IPS-NIHi7 (cell line): ENCODE data around the gene C20orf96.
"Not testable (repeated sequence)": the region's sequence is repeated elsewhere in the genome, so short reads cannot be mapped to it uniquely, and the experiment has no call there.

Experiments
- DNase-seq: peaks from one replicate; pipeline ENCODE4 v3.0.0; 2012; ENCODE audit warnings: mixed read lengths; ENCODE audit errors: extremely low spot score

The C20orf96 gene

DNA sequence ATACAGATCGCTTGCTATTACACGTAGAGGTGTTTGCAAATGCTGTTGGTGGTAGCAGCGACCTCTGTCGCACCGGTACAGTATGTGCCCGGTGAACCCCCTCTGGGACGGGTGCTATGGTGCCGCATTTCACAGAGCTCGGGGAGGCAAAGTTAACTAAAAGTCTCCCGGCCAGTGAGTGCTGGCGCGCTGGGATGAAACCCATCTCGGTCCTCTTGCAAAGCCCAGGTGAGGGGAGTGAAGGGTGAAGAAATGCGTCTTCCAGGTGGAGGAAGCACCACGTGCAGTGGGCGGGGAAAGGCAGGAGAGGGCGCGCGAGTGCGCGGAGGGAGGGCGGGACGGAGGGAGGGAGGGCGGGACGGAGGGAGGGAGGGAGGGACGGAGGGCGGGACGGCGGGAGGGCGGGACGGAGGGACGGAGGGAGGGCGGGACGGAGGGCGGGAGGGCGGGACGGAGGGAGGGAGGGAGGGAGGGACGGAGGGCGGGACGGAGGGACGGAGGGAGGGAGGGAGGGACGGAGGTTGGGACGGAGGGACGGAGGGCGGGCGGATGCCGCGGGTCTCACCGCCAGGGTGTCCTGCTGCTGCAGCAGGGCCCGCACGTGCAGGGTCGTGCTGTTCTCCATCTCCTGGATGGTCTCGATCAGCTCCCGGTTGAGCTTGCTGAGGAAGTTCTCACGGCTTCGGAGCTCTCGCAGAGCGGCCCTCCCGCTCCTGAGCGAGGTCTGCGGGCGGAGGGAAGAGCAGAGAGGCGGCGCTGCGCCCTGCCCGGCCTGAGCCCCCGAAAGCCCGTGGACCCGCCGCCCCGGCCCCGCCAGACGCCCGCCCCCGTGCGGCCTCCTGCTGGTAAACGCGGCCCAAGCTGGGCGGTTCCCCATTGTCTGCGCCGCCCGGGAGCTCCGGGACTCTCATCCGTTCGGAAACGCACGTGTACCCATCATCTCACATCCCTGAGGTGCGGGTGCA lies 11.7 kb downstream of the C20orf96 start:
- DNase-seq, result peak; percentile 42

- DNase-seq, result no peak
These were observed 12.4 kb downstream of the C20orf96 start for GRCh38 chr20:278181-278580.

GRCh38 chr20:277496-277781 lies 13.1 kb downstream of the C20orf96 start:
- no peak for DNase-seq

- DNase-seq, result no peak
These were observed 13.7 kb downstream of the C20orf96 start for GRCh38 chr20:276620-277495.

- DNase-seq, result no peak
These were observed 14.8 kb downstream of the C20orf96 start for GRCh38 chr20:275791-276190.

DNA sequence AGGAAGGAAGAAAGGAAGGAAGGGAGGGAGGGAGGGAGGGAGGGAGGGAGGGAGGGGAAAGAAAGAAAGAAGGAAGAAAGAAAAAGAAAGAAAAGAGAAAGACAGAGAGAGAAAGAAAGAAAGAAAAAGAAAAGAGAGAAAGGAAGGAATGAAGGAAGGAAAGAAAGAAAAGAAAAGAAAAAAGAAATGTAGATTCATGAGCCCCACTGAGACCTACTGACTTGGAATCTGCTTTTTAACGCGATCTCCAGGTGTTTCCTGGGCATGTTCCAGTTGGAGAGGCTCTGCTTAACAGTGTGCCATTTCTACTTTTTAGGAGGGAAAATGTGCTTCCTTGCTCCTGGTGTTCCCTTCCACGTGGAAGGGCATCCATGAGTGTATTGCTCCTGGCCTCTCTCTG lies 16.7 kb downstream of the C20orf96 start:
- no peak for DNase-seq

GRCh38 chr20:272718-273117 lies 17.8 kb downstream of the C20orf96 start:
- no peak for DNase-seq

DNA sequence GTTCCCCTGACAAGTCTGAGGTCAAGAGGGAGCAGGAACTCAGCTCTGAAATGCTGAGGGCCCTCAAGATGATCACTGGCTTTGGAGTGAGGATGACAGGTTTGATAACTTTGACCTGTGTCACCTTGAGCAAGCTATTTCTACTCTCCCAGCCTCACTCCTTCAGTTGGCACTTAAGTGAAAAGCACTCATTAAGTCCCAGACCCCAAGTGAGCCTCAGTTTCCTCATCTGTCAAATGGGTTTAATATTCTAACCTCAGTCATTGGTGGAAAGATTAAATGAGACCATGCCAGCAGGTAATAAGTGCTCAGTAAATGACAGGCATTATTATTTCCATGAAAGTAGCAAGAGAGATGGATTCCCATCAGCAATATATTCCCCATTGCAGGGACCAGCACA lies 19.0 kb downstream of the C20orf96 start:
- DNase-seq, result no peak

DNA sequence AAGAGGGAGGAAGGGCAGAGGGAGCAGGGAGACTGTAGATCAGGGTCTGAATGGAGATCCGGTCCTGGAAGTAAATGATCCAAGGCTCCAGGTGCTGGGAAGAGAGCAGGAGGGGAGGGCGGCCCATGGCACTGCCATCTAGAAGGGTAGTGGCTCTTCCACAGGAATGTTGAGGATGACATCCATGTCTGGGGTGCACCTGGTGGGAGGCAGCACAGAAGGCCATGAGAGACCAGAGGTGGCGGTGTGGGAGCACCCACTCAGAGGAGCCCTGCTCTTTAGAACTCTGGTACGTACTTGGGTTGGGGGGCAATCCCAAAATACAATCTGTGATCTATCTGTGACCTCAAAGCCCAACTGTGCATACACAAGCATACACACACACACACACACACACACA lies 19.5 kb downstream of the C20orf96 start:
- DNase-seq, result no peak

DNA sequence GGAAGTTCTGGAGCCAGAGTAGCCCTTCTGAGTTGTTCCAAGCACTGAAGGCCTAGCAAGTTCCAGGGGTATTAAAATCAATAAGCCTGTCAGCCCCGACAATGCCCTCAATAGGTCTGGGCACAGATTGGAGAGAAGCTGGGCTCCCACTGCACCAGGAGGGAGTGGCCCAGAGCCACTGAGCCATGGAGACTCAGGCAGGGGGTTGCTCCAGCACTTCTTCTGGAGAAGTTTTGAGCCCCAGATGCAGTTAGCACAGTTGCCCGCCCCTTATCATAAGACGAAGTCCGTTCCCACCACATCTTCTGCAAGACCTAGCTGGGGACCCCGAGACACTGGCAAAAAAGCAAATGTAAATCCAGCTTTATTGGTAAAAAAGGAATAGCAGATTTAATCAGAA lies 20.0 kb downstream of the C20orf96 start:
- no peak for DNase-seq

DNA sequence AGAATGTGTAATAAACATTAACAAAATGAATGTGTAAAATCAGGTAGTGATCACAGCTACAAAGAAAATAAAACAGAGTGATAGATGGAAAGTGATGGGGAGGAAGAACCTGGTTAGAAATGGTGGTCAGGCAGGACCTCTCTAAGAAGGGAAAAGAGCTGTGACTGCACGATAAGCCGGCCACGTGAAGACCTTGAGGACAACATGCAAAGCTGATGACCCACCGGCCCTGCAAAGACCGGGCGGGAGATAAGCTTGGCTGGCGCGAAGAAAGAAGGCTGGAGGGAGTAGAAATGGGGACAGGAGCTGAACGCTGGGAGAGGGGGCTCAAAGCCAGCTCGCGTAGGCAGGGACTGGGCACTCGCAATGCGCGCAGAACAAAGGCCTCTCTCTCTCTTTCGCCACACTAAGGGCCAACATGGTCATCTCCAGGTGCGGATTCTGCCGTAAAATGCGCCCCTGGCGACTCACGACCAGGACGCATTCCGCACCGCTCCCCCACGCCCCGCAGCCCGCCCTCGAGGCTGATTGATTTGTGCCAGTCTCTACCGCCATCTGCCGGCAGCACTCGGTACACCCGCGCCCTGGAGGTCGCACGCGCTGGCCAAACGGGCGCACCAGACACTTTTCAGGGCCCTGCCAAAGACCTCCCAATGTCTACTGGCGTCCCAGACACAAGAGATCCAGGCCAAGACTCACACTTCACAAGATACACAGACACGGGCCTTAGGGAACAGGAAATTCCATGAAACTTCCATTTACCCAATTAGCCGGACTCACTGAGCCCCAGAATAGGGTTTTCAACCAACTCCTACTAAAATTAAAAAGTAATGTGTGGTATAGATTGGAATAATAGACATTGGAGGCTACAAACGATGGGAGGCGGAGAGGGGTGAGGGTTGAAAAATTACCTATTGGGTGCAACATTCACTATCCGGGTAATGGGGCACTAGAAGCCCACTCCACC lies 23.7 kb downstream of the C20orf96 start:
- DNase-seq, result peak; percentile 96

DNA sequence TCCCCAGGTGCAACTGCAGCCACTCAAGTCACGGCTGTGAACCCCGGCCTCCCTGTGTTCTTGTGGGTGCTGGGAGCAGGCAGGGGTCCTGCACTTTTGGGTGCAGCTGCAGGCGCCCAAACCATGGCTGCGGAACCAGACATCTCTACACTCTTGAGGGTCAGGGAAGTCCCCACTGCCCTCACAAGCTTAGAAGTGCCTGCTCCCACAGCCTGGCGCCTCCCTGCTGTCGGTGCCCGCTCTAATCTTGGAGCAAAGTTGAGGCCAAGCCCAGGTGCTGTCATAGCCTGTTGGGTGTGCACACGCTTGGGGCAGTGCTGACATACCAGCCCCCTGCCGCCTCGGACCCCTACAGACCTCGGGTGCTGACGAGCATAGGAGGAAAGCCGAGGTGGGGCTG lies 26.8 kb downstream of the C20orf96 start:
- no peak for DNase-seq

- DNase-seq, result no peak
These were observed 30.6 kb downstream of the C20orf96 start for GRCh38 chr20:259981-260380.

GRCh38 chr20:258963-259362 lies 31.6 kb downstream of the C20orf96 start:
- DNase-seq, result peak; percentile 29

DNA sequence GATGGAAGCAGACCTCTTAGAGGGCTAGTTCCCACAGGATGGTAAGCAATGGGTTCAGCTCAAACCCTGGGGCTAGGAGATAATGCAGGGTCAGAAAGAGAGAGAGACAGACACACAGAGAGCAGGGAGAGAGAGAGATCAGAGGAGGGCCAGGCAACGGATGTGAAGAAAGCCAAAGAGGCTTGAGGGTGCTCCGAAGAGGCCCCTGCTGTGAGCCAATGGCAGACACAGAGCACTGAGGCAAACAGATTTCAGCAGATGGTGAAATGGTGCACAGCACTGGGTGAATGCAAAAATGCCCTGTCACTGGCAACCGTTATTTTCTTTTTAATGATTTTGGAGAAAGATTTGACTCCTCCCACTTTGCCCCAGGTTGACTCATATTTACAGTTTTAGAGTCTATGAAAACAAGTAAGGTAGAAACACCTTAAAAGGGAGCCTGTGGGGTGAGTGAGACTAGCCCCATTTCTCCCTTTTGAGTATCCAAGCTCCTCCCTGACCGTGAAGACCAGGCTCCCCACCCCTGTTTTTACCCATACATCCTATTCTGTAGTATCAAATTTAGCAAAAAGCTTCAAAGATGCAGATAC lies 32.2 kb downstream of the C20orf96 start:
- no peak for DNase-seq

DNA sequence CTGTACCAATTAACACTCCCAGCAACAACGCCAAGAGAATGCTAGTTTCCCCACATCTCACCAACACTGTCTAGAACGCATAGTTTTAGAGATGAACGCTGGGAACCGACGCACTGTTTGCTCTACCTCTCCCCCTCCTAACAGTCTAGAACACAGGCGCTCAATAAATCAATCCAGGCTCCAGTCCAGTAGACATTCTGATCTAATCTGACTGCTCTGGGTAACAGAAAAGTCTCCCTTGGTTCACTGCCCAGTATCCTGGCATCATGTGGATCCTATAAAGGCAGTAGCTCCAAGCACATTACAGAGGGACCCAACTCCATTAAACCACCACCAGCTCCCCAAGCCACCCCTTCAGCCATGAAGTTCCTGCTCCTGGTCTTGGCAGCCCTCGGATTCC lies 33.1 kb downstream of the C20orf96 start, which contains the start of gene DEFB132:
TSS of gene DEFB132 (plus strand) at position 306 of the 400 bp plus-strand sequence. CDS start at position 361, 55 bp downstream.
- DNase-seq, result no peak

DNA sequence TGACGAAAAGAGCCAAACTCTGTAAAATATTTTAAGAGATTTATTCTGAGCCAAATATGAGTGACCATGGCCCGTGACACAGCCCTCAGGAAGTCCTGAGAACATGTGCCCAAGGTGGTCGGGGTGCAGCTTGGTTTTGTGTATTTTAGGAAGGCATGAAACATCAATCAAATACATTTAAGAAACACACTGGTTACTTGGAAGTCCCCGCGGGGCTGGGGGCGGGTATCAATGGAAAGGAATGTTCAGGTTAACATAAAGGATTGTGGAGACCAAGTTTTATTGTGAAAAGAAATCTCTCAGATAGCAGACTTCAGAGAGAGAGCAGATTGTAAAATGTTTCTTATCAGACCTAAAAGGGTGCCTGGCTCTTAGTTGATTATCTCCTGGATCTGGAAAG lies 37.1 kb downstream of the C20orf96 start:
- DNase-seq, result not testable (repeated sequence)

GRCh38 chr20:252801-253200 lies 37.7 kb downstream of the C20orf96 start:
- no peak for DNase-seq

GRCh38 chr20:251354-251753 lies 39.2 kb downstream of the C20orf96 start:
- peak; percentile 38 for DNase-seq

DNA sequence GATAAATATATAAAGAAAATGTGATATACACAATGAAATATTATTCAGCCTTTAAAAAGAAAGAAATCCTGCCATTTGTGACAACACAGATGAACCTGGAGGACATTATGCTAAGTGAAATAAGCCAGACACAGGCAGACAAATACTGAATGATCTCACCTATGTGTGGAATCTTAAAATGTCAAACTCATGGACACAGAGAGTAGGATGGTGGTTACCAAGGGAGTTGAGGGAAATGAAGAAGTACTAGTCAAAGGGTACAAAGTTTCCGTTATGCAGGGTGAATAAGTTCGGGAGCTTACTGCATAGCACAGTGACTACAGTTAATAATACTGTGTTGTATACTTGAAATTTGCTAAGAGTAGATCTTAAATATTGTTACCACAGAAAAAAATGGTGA lies 47.6 kb downstream of the C20orf96 start:
- no peak for DNase-seq

- DNase-seq, result no peak
These were observed 52.6 kb downstream of the C20orf96 start for GRCh38 chr20:237929-238328.
